Lung (tissue), 12 donors: Measurements from ENCODE around the gene ANKHD1. TPM values are rescaled to one million over a fixed set of nuclear protein-coding genes. Genes with fewer than 3 reads are reported as not detected.
"Not testable (repeated sequence)": the region's sequence is repeated elsewhere in the genome, so short reads cannot be mapped to it uniquely, and the experiment has no call there.

Experiments
- ATAC-seq: fragments of 200-7000 bp; cut with Tn5 transposase; one replicate; pipeline ENCODE4 v1.9.1; 2020; ENCODE audit warnings: moderate number of reproducible peaks; ENCODE audit not compliant: insufficient read depth, low FRiP score
- DNase-seq, 3 donors: peaks; one replicate each; pipeline ENCODE4 v3.0.0-alpha.2; 2013 to 2017
- H3K27ac ChIP-seq, 2 donors: one replicate each; pipeline ENCODE4 v1.5.1; 2013; ENCODE audit warnings: mild to moderate bottlenecking in 2 of 2, moderate library complexity in 2 of 2, control low read depth in 1 of 2, inconsistent platforms in 1 of 2, low read depth in 1 of 2, low read length in 1 of 2
- H3K27me3 ChIP-seq, 3 donors: one replicate each; pipeline ENCODE4 v1.5.1; 2013; ENCODE audit warnings: low read length in 2 of 3; ENCODE audit not compliant: control insufficient read depth in 3 of 3, insufficient read depth in 3 of 3
- H3K36me3 ChIP-seq, 4 donors: one replicate each; pipeline ENCODE4 v1.5.1; 2013; ENCODE audit warnings: low read length in 4 of 4, mild to moderate bottlenecking in 1 of 4, moderate library complexity in 1 of 4; ENCODE audit not compliant: control insufficient read depth in 4 of 4, insufficient read depth in 4 of 4
- H3K4me1 ChIP-seq, 5 donors: one replicate each; pipeline ENCODE4 v1.5.1; 2013; ENCODE audit warnings: low read length in 5 of 5, mild to moderate bottlenecking in 2 of 5, moderate library complexity in 1 of 5; ENCODE audit not compliant: control insufficient read depth in 5 of 5, insufficient read depth in 5 of 5
- H3K4me3 ChIP-seq: one replicate; pipeline ENCODE4 v1.5.1; 2013; ENCODE audit warnings: mild to moderate bottlenecking, control low read depth, moderate library complexity
- H3K9ac ChIP-seq, 2 donors: one replicate each; pipeline ENCODE4 v1.5.1; 2013; ENCODE audit warnings: low read length in 2 of 2, control low read depth in 1 of 2; ENCODE audit not compliant: insufficient read depth in 1 of 2
- H3K9me3 ChIP-seq, 4 donors: one replicate each; pipeline ENCODE4 v1.5.1; 2013; ENCODE audit warnings: low read length in 3 of 4, mild to moderate bottlenecking in 1 of 4, moderate library complexity in 1 of 4; ENCODE audit not compliant: control insufficient read depth in 4 of 4, insufficient read depth in 3 of 4
- CTCF ChIP-seq: IDR thresholded peaks from 2 replicates; pipeline ENCODE4 v1.5.1; 2012; ENCODE audit warnings: mild to moderate bottlenecking; ENCODE audit errors: control extremely low read depth, extremely low read depth
- WGBS, 2 donors: extraction: QIAGEN DNeasy Blood & Tissue Kit; methylation state at CpG; one replicate each; pipeline ENCODE4 v1.1.7; 2013; 5-methylcytosine and 5-hydroxymethylcytosine counted together
- polyA plus RNA-seq, 2 donors: library from polyadenylated mRNA; stranded (reverse); fragments of 200-250 nt; gene quantifications; one replicate each; pipeline ENCODE4 v1.2.1, GENCODE V29; 2013
- total RNA-seq, 2 donors: library from RNA; depleted of rRNA in 1 of 2; stranded (reverse); fragments of >200 nt in 1 of 2; gene quantifications; one replicate each; pipeline ENCODE4 v1.2.1, GENCODE V29; 2014 to 2021
- donor health status: control.
- donor health status: control.
- donor health status: Bipolar disorder and iron deficiency.
- donor health status: healthy.
- donor health status: DM: yes; HTN: yes; CAD: no.

Gene ANKHD1
- total and polyA plus RNA-seq, 4 donors = 53.0 to 200 (median 90.8) TPM

DNA sequence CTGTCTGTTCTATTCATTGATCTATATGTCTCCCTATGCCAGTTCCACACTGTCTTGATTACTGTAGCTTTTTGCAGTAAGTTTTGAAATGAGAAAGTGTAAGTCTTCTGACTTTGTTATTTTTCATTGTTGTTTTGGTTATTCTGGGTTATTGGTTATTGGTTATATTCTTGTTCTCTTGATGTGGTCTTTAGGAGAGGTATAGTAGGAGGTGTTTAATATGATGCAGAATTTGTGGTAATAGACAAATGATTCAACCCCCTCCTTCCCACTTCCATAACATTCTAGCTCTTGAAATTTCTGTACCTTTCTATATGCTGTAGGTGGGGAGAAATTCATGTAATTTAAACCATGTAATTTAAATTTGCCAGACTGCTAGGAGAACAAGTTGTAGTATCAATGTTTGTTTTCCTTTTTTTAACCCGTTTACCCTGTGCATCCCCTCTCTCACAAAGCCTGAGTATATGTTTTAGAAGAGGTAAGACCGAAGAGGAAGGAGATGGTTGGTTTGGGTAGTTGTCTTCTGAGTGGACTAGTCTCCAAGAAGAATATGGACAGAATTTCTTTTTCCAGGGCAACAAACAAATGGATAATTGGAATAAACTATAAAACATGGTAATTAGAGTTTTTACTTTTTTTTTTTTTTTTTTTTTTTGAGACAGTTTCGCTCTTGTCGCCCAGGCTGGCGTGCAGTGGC, 19.2 kb downstream of the ANKHD1 start:
- no peak for ATAC-seq
- no peak overlapping the region for H3K27ac ChIP-seq
- H3K4me1 ChIP-seq = peaks cover 0 to 15% (median 0%) of the 10 kb centered on the region in 5 donors
- no peak overlapping the region for H3K9ac ChIP-seq
- no peak for TF ChIP-seq CTCF
- 85 to 87% methylated on average over 5 of the region's 5 CpGs for WGBS, 2 donors
- H3K27me3 ChIP-seq = no peaks in the 10 kb centered on the region
- DNase-seq = no peak
- H3K4me3 ChIP-seq = no peak overlapping the region
- H3K9me3 ChIP-seq = no peaks in the 10 kb centered on the region
- peaks cover 0 to 2% (median 0%) of the 10 kb centered on the region in 4 donors for H3K36me3 ChIP-seq

DNA sequence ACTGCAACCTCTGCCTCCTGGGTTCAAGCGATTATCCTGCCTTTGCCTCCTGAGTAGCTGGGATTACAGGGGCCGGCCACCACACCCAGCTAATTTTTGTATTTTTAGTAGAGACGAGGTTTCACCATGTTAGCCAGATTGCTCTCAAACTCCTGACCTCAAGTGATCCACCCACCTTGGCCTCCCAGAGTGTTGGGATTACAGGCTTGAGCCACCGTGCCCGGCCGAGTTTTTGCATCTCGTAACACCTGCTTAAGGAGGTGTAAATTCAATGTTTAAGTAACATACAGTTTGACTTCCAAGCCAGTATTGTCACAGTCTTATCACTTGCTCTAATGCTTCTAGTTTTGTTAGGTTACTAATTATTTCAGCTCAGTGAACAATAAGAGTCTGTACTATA, 19.7 kb downstream of the ANKHD1 start:
- H3K4me3 ChIP-seq, H3K9me3 ChIP-seq, ATAC-seq, H3K27ac ChIP-seq, H3K9ac ChIP-seq, H3K36me3 ChIP-seq, DNase-seq, H3K27me3 ChIP-seq: not testable (repeated sequence)
- 84 to 85% methylated on average over 7 of the region's 7 CpGs for WGBS, 2 donors
- peaks cover 0 to 15% (median 0%) of the 10 kb centered on the region in 5 donors for H3K4me1 ChIP-seq

DNA sequence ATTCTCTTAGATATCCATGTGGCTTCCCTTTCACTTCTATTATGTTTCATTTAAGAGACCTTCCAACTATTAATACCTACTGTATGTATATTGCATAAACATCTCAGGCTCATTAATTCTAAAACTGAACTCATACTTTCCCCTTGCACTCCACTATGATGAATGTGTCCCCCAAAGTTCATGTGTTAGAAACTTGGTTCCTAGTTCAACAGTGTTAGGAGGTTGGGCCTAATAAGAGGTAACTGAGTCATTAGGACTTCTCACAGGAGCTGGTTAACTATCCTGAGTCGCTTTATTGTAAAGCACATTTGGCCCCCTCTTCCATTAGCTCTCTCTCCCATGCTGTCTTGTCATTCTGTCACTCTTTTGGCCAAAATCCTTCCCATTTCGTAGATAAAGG, 22.0 kb downstream of the ANKHD1 start:
- Histone ChIP-seq H3K9ac (no peak overlapping the region), H3K9me3 (no peaks in the 10 kb centered on the region), H3K27me3 (no peaks in the 10 kb centered on the region), H3K4me1 (peaks cover 0 to 15% (median 0%) of the 10 kb centered on the region in 5 donors), H3K4me3 (no peak overlapping the region), H3K27ac (no peak overlapping the region), H3K36me3 (peaks cover 0 to 2% (median 0%) of the 10 kb centered on the region in 4 donors)
- TF ChIP-seq CTCF = no peak
- no peak for ATAC-seq
- DNase-seq = no peak
- WGBS, 2 donors = 97 to 99% methylated on average over 2 of the region's 2 CpGs

DNA sequence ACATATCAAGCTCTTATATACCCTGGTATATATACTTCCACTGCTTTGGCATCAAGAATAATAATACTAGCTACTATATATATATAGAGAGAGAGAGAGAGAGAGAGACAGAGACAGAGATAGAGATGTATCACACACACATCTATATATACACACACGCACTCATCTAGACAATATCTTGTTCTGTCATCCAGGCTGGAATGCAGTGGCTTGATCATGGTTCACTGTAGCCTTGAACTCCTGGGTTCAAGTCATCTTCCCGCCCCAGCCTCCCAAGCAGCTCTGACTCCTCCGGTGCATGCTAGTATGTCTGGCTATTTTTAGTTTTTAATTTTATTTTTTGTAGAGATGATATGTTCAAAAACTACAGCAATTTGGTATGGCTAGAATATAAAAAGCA, 22.5 kb downstream of the ANKHD1 start:
- H3K36me3 ChIP-seq = peaks cover 0 to 2% (median 0%) of the 10 kb centered on the region in 4 donors
- H3K4me1 ChIP-seq = peaks cover 0 to 15% (median 0%) of the 10 kb centered on the region in 5 donors
- no peak overlapping the region for H3K9ac ChIP-seq
- no peak overlapping the region for H3K27ac ChIP-seq
- ATAC-seq (no peak), DNase-seq (no peak)
- WGBS, 2 donors = 64 to 78% methylated on average over 3 of the region's 3 CpGs
- H3K4me3 ChIP-seq = no peak overlapping the region
- H3K9me3 ChIP-seq = no peaks in the 10 kb centered on the region
- TF ChIP-seq CTCF = no peak
- H3K27me3 ChIP-seq = no peaks in the 10 kb centered on the region

GRCh38 chr5:140427726-140428125, 26.1 kb downstream of the ANKHD1 start:
- not testable (repeated sequence) for H3K4me1 ChIP-seq, H3K9ac ChIP-seq, H3K27me3 ChIP-seq, H3K27ac ChIP-seq, H3K36me3 ChIP-seq, ATAC-seq, H3K4me3 ChIP-seq, DNase-seq, H3K9me3 ChIP-seq
- 96 to 97% methylated on average over 13 to 24 of the region's 26 CpGs for WGBS, 2 donors
